ENCODE measurements around the gene CADM2.

GRCh38 chr3:85783291-85783690, 824.5 kb downstream of the CADM2 start:
- TF ChIP-seq POLR2A (IDR thresholded peaks at IDR 0.05; ENCODE audit: low read length): no peak
- TF ChIP-seq GATA1 (IDR thresholded peaks at IDR 0.05; ENCODE audit: low read depth, low read length): no peak

Measured in erythroblast (primary cell).